Choroid plexus epithelial cell (primary cell): ENCODE results near the gene TBC1D22A.

Source experiments
- DNase-seq: peaks from one replicate; pipeline ENCODE4 v3.0.0-alpha.2; 2010; ENCODE audit warnings: low read depth
- H3K4me3 ChIP-seq: 2 replicates; pipeline ENCODE4 v1.5.1; 2011; ENCODE audit warnings: low read depth, mild to moderate bottlenecking, control low read depth, low read length, moderate library complexity
- TF ChIP-seq, protein P1 (sequence below): conservative IDR thresholded peaks from 2 replicates; pipeline ENCODE4 v1.5.1; 2011; ENCODE audit warnings: low read depth, mild to moderate bottlenecking, control low read depth, inconsistent platforms, low read length, moderate library complexity

The TBC1D22A gene

GRCh38 chr22:46766611-46767010, 4.2 kb downstream of the TBC1D22A start:
- TF ChIP-seq, protein P1, sequence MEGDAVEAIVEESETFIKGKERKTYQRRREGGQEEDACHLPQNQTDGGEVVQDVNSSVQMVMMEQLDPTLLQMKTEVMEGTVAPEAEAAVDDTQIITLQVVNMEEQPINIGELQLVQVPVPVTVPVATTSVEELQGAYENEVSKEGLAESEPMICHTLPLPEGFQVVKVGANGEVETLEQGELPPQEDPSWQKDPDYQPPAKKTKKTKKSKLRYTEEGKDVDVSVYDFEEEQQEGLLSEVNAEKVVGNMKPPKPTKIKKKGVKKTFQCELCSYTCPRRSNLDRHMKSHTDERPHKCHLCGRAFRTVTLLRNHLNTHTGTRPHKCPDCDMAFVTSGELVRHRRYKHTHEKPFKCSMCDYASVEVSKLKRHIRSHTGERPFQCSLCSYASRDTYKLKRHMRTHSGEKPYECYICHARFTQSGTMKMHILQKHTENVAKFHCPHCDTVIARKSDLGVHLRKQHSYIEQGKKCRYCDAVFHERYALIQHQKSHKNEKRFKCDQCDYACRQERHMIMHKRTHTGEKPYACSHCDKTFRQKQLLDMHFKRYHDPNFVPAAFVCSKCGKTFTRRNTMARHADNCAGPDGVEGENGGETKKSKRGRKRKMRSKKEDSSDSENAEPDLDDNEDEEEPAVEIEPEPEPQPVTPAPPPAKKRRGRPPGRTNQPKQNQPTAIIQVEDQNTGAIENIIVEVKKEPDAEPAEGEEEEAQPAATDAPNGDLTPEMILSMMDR = no peak
- DNase-seq = no peak
- H3K4me3 ChIP-seq = no peak overlapping the region

- TF ChIP-seq, protein P1 = no peak
- H3K4me3 ChIP-seq = no peak overlapping the region
- no peak for DNase-seq
These were observed 5.0 kb downstream of the TBC1D22A start for GRCh38 chr22:46767249-46767985.

DNA sequence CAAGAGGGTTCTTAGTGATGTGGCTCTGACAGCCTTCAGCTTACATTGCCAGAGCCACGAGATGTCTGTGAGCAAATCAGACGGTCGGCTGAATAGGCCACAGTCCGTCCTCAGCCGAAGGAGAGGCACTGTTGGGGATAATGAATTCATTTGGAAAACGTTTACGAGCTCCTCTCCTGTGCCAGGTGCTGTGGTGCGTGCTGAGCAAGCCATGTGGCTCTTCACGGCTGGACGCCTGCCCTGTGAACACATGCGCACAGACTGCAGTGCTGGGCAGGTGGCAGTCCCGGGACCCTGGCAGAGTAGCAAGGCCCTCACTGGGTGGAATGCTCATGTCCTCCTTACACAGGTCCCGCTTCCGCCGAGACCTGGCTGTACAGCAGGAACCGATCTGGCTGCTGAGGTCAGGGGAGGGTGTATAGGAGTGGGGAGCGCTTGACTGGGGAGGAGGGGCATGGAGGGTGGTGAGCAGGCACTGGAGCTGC, 6.8 kb downstream of the TBC1D22A start:
- TF ChIP-seq, protein P1 = no peak
- H3K4me3 ChIP-seq = no peak overlapping the region
- no peak for DNase-seq

GRCh38 chr22:46769706-46770105, 7.3 kb downstream of the TBC1D22A start:
- DNase-seq = no peak
- H3K4me3 ChIP-seq = no peak overlapping the region
- TF ChIP-seq, protein P1 = no peak

GRCh38 chr22:46770151-46770641, 7.7 kb downstream of the TBC1D22A start:
- H3K4me3 ChIP-seq = no peak overlapping the region
- no peak for DNase-seq
- TF ChIP-seq, protein P1 = no peak

GRCh38 chr22:46770726-46771125, 8.3 kb downstream of the TBC1D22A start:
- no peak for DNase-seq
- no peak overlapping the region for H3K4me3 ChIP-seq
- TF ChIP-seq, protein P1 = no peak

DNA sequence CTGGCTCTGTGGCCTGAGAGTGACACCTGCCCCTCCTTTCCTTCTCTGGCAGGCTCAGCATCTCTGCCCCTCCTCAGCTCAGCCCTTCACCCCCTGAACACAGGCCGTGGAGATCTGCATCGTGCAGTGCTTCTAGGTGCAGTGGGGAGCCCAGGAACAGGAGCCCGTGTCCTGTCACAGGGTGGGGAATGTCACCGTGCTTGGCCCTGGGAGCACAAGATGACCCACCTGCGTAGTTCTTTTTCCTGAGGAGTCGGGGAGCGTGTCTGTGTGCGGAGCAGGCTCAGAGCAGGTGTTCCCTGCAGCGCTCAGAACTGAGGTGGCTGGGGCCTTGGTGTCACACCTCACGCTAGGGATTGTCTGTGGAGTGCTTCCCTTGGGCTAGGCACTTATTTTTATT, 10.6 kb downstream of the TBC1D22A start:
- TF ChIP-seq, protein P1 = no peak
- H3K4me3 ChIP-seq = no peak overlapping the region
- DNase-seq = no peak
